OCI-LY3 (cell line): ENCODE results near the gene NTN5.

Source experiments
- H2AFZ ChIP-seq: fragments of 200-600, 300-600 bp; shearing (Covaris generic); 2 replicates; pipeline ENCODE4 v1.6.0; 2014; ENCODE audit warnings: antibody characterized with exemption, low read depth, low read length
- H3K27ac ChIP-seq: fragments of 200-600, 300-600 bp; sonication (generic); 2 replicates; pipeline ENCODE4 v1.5.1; 2014; ENCODE audit warnings: mild to moderate bottlenecking, low read length, moderate library complexity, mixed read lengths
- H3K27me3 ChIP-seq: fragments of 200-600, 300-600 bp; sonication (generic); 2 replicates; pipeline ENCODE4 v1.6.1; 2014; ENCODE audit warnings: low read depth, low read length, mixed read lengths
- H3K36me3 ChIP-seq: fragments of 200-600, 300-600 bp; sonication (generic); replicated peaks from 2 replicates; pipeline ENCODE3; 2014; ENCODE audit warnings: low read depth, low read length, mixed read lengths
- H3K4me1 ChIP-seq: fragments of 300-600, 200-600 bp; sonication (generic); 2 replicates; pipeline ENCODE4 v1.6.1; 2014; ENCODE audit warnings: low read length, mixed read lengths
- H3K4me2 ChIP-seq: fragments of 200-600, 300-600 bp; sonication (generic); 2 replicates; pipeline ENCODE4 v1.6.1; 2014; ENCODE audit warnings: low read length, mixed read lengths
- H3K4me3 ChIP-seq: fragments of 300-600, 200-600 bp; sonication (generic); 2 replicates; pipeline ENCODE4 v1.5.1; 2014; ENCODE audit warnings: antibody characterized with exemption, mild to moderate bottlenecking, low read length, moderate library complexity
- H3K79me2 ChIP-seq: fragments of 300-600, 200-600 bp; shearing (Covaris generic); 2 replicates; pipeline ENCODE4 v1.6.1; 2014; ENCODE audit warnings: mild to moderate bottlenecking, low read length, mixed read lengths
- H3K9ac ChIP-seq: fragments of 300-600, 200-600 bp; shearing (Covaris generic); 2 replicates; pipeline ENCODE4 v1.6.0; 2014; ENCODE audit warnings: mild to moderate bottlenecking, low read length, moderate library complexity
- H3K9me3 ChIP-seq: fragments of 200-600, 300-600 bp; shearing (Covaris generic); 2 replicates; pipeline ENCODE4 v1.6.1; 2014; ENCODE audit warnings: low read length, mixed read lengths; ENCODE audit not compliant: insufficient read depth
- H4K20me1 ChIP-seq: fragments of 200-600, 300-600 bp; sonication (generic); 2 replicates; pipeline ENCODE4 v1.6.1; 2016; ENCODE audit warnings: low read length, mixed read lengths; ENCODE audit not compliant: insufficient read depth
- CTCF ChIP-seq: fragments of 200-600, 300-600 bp; sonication (generic); IDR thresholded peaks from 2 replicates; pipeline ENCODE4 v1.5.1; 2014; ENCODE audit warnings: antibody characterized with exemption, low read length, low read depth
- EZH2phosphoT487 ChIP-seq: fragments of 200-600 bp; shearing (Covaris generic); IDR thresholded peaks from 2 replicates; pipeline ENCODE4 v1.6.1; 2018; ENCODE audit warnings: antibody characterized with exemption, mixed run types, low read depth

The NTN5 gene

GRCh38 chr19:48715681-48716171, 42.9 kb upstream of the NTN5 start:
- peaks cover 21% of the 10 kb centered on the region for H3K4me1 ChIP-seq
- peak overlapping the region; percentile 85 for H3K4me3 ChIP-seq
- peak overlapping the region; percentile 94 for H3K4me2 ChIP-seq
- peaks cover 5% of the 10 kb centered on the region; the same call in 1 of the 2 replicates for H3K9me3 ChIP-seq
- peaks cover 6% of the 10 kb centered on the region; the same call in 1 of the 2 replicates for H3K79me2 ChIP-seq
- TF ChIP-seq EZH2phosphoT487 (no peak), CTCF (no peak)
- H3K9ac ChIP-seq = no peak overlapping the region
- H3K27ac ChIP-seq = no peak overlapping the region
- no peak overlapping the region for H2AFZ ChIP-seq
- peaks cover 6% of the 10 kb centered on the region for H3K36me3 ChIP-seq
- no peaks in the 10 kb centered on the region for H3K27me3 ChIP-seq
- H4K20me1 ChIP-seq = no peaks in the 10 kb centered on the region

DNA sequence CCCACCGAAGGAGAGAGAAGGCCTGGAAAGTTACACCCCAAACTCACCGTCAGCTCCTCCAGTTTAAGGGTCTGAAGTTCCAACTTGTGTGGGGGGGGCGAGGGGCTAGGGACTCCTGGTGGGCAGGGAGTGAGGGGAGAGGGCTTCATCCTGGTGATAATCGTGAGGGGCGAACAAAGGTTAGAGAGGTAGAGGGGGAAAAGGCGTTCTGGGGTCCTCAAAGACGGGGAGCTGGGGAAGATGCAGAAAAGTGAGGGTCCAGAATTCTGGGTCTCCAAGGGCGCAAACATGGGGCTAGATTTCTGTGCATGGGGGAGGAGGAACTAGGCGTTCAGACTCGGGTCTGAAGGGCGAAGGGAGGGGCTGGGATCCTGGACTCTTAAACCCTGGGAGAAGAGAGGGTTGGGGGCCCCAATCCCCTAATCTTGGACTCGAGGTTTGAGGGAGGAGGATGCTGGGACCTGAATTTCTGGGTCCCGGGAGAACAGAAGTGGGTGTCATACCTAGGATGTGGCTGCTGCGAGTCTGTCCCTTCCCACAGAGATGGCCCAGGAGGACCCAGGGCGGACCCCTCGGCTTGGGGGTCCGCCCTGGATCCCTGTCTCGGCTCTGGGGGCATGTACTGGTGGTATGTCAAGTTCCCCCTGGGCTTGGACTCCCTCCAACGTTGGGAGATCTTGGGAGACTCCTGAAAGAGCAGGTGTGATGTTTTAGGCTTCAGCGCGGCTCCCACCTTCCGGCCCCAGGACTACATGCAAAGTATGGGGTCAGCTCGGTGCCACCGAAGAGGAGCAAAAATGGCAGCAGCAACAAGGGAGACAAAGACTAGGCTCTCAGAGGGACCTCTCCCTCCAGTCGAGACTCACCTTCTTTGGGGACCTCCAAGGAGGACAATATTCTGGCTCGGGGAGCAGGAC, 42.2 kb upstream of the NTN5 start:
- peaks cover 17% of the 10 kb centered on the region for H3K4me1 ChIP-seq
- H3K9me3 ChIP-seq = peaks cover 5% of the 10 kb centered on the region; the same call in 1 of the 2 replicates
- peak overlapping the region; percentile 94 for H3K4me2 ChIP-seq
- TF ChIP-seq CTCF = no peak
- TF ChIP-seq EZH2phosphoT487 = no peak
- peak overlapping the region; percentile 44 for H3K27ac ChIP-seq
- peaks cover 6% of the 10 kb centered on the region for H3K36me3 ChIP-seq
- H3K27me3 ChIP-seq = no peaks in the 10 kb centered on the region
- peak overlapping the region; percentile 85 for H3K4me3 ChIP-seq
- H2AFZ ChIP-seq = 0 out of 2 replicates have a peak overlapping the region, but pooled peaks have one; percentile 21
- peak overlapping the region; percentile 89 for H3K9ac ChIP-seq
- H3K79me2 ChIP-seq = peaks cover 6% of the 10 kb centered on the region; the same call in 1 of the 2 replicates
- no peaks in the 10 kb centered on the region for H4K20me1 ChIP-seq

GRCh38 chr19:48713864-48714755, 41.3 kb upstream of the NTN5 start:
- peaks cover 6% of the 10 kb centered on the region; the same call in 1 of the 2 replicates for H3K79me2 ChIP-seq
- peak overlapping the region; percentile 90 for H3K4me3 ChIP-seq
- peaks cover 15% of the 10 kb centered on the region for H3K4me1 ChIP-seq
- H3K9ac ChIP-seq = peak overlapping the region; percentile 89
- H3K9me3 ChIP-seq = peaks cover 5% of the 10 kb centered on the region; the same call in 1 of the 2 replicates
- no peaks in the 10 kb centered on the region for H3K27me3 ChIP-seq
- peak overlapping the region; percentile 44 for H3K27ac ChIP-seq
- TF ChIP-seq CTCF = no peak
- TF ChIP-seq EZH2phosphoT487 = no peak
- H3K4me2 ChIP-seq = peak overlapping the region; percentile 94
- peaks cover 6% of the 10 kb centered on the region for H3K36me3 ChIP-seq
- no peaks in the 10 kb centered on the region for H4K20me1 ChIP-seq
- peak overlapping the region; percentile 87 for H2AFZ ChIP-seq
